DND-41 (cell line): ENCODE measurements around the gene AGPAT4.

Source experiments
- EZH2 ChIP-seq: IDR thresholded peaks from 3 replicates; pipeline ENCODE4 v1.6.1; 2012; ENCODE audit warnings: borderline replicate concordance, low read depth, mild to moderate bottlenecking, moderate library complexity, low read length, inconsistent platforms; ENCODE audit not compliant: severe bottlenecking
- TF ChIP-seq, protein P1 (sequence below): IDR thresholded peaks from 2 replicates; pipeline ENCODE4 v1.5.1; 2012; ENCODE audit warnings: borderline replicate concordance, low read length, moderate library complexity, mild to moderate bottlenecking; ENCODE audit not compliant: poor library complexity, severe bottlenecking; ENCODE audit errors: extremely low read depth

DNA sequence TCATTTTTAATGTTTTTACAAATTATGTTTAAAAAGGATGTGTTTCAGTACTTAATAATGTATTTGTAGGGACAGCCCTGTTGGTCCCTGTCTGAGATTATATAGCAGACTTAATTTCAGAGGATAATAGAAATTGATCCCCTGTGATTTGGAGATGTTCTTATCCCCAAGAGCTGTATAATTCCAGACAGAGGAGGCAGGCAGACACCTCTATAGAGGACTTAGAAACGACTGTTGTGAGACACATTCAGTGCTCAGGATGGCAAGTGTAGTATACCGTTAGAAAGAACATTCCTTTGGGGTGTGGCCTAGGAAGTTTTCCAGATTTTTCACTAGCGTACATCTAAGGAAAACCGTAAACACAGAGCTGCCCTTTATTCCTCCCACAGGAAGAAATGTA lies 164.5 kb downstream of the AGPAT4 start:
- TF ChIP-seq, protein P1, sequence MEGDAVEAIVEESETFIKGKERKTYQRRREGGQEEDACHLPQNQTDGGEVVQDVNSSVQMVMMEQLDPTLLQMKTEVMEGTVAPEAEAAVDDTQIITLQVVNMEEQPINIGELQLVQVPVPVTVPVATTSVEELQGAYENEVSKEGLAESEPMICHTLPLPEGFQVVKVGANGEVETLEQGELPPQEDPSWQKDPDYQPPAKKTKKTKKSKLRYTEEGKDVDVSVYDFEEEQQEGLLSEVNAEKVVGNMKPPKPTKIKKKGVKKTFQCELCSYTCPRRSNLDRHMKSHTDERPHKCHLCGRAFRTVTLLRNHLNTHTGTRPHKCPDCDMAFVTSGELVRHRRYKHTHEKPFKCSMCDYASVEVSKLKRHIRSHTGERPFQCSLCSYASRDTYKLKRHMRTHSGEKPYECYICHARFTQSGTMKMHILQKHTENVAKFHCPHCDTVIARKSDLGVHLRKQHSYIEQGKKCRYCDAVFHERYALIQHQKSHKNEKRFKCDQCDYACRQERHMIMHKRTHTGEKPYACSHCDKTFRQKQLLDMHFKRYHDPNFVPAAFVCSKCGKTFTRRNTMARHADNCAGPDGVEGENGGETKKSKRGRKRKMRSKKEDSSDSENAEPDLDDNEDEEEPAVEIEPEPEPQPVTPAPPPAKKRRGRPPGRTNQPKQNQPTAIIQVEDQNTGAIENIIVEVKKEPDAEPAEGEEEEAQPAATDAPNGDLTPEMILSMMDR = no peak
- no peak for TF ChIP-seq EZH2
